BJ (cell line): ENCODE results near the gene RFC3. TPM values are rescaled to one million over a fixed set of nuclear protein-coding genes. Genes with fewer than 3 reads are reported as not detected.

Experiments
- CTCF ChIA-PET: fragments of 350-600 bp; formaldehyde crosslinking; extraction: SDS; loops from one replicate; lab custom pipeline; 2021; ENCODE audit warnings: antibody characterized with exemption, inconsistent platforms; lab: Yijun Ruan, JAX
- POLR2A ChIA-PET: fragments of 300-600 bp; sonication (Branson Sonifier 250); formaldehyde crosslinking; extraction: SDS; loops from one replicate; lab custom pipeline; 2021; ENCODE audit warnings: antibody characterized with exemption; lab: Charles Lee
- DNase-seq: peaks from one replicate; pipeline ENCODE4 v3.0.0-alpha.2; 2011; ENCODE audit warnings: low read depth
- H3K27me3 ChIP-seq: 2 replicates; pipeline ENCODE4 v1.6.0; 2011; ENCODE audit warnings: low read length; ENCODE audit not compliant: control insufficient read depth, insufficient read depth
- H3K36me3 ChIP-seq: 2 replicates; pipeline ENCODE4 v1.5.1; 2011; ENCODE audit warnings: low read length; ENCODE audit not compliant: control insufficient read depth, insufficient read depth
- H3K4me3 ChIP-seq: 2 replicates; pipeline ENCODE4 v1.5.1; 2011; ENCODE audit warnings: low read depth, mild to moderate bottlenecking, control low read depth, low read length
- polyA plus RNA-seq: library from polyadenylated mRNA; depleted of rRNA; stranded (reverse); fragments of >200 nt; gene quantifications from 2 replicates; pipeline ENCODE4 v1.2.3, GENCODE V29; 2011
- small RNA-seq: library from RNA; depleted of rRNA; stranded (forward); fragments of <200 nt; gene quantifications from one replicate; pipeline ENCODE3, GENCODE V24; 2012; ENCODE audit warnings: low replicate concordance, low read depth; ENCODE audit not compliant: insufficient read length
- TF ChIP-seq, protein P1 (sequence below): IDR thresholded peaks from 2 replicates; pipeline ENCODE4 v1.5.1; 2011; ENCODE audit warnings: low read depth, mild to moderate bottlenecking, control low read depth, inconsistent platforms, low read length, moderate library complexity; ENCODE audit not compliant: insufficient read depth

RFC3 gene
- polyA plus RNA-seq, 1 experiment, result 4.6 TPM

DNA sequence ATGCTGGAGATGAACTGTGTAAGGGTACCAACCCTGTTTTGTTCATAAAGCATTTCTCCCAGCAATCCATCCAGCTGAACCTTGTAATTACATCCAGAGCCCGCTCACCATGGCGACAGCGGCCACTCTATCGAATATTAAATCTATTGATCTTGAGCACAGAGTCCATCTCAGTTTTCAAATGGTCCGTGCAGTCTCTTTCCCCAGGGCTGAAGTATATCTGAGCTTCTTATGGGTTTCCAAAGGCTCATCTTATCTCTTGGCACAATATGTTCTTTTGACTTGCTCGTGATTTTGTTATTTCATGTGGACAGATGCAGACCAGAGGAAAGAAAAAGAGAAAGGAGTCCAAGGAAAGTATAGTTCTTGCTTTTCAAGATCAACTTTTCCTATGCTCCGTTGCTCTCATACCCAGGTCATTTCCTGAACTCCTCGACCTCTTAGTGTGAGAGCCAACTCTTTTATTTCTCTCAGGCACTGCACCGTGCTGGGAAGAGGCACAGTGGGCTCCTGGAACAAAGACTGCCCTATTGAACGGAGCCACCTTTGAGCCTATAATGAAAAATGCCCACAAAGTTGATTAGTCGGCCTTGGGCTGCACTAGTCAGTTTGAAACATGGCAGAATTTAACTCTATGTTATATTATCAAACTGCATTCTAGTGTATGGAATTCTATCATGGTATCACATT is 66.7 kb downstream of the RFC3 start:
- TF ChIP-seq, protein P1, sequence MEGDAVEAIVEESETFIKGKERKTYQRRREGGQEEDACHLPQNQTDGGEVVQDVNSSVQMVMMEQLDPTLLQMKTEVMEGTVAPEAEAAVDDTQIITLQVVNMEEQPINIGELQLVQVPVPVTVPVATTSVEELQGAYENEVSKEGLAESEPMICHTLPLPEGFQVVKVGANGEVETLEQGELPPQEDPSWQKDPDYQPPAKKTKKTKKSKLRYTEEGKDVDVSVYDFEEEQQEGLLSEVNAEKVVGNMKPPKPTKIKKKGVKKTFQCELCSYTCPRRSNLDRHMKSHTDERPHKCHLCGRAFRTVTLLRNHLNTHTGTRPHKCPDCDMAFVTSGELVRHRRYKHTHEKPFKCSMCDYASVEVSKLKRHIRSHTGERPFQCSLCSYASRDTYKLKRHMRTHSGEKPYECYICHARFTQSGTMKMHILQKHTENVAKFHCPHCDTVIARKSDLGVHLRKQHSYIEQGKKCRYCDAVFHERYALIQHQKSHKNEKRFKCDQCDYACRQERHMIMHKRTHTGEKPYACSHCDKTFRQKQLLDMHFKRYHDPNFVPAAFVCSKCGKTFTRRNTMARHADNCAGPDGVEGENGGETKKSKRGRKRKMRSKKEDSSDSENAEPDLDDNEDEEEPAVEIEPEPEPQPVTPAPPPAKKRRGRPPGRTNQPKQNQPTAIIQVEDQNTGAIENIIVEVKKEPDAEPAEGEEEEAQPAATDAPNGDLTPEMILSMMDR, result no peak
- ChIA-PET POLR2A (no interaction called here), CTCF (no interaction called here)

More for the DNA sequence above, 66.7 kb downstream of the RFC3 start:
- Histone ChIP-seq H3K27me3 (no peaks in the 10 kb centered on the region), H3K36me3 (no peaks in the 10 kb centered on the region), H3K4me3 (no peak overlapping the region)
- DNase-seq, result no peak

Small RNA genes lying within 50 kb of the gene (small RNA-seq; reads per million reads assigned to genes)
- gene RNU5A-4P, result not detected
